ENCODE data around the gene ROR2.

ROR2 gene

GRCh38 chr9:91960367-91960766 is 10.3 kb upstream of the ROR2 start:
- Mint-ChIP-seq H3K4me1 (ENCODE audit: low read depth) (no peaks in the 10 kb centered on the region), H3K27me3 (peaks cover 8% of the 10 kb centered on the region), H3K4me3 (no peak overlapping the region), H3K27ac (no peak overlapping the region), H3K9me3 (peaks cover 10% of the 10 kb centered on the region), H3K36me3 (ENCODE audit: low read depth) (no peaks in the 10 kb centered on the region)

GRCh38 chr9:91958174-91958573 is 8.1 kb upstream of the ROR2 start:
- H3K4me1 Mint-ChIP-seq (ENCODE audit: low read depth): no peaks in the 10 kb centered on the region
- H3K4me3 Mint-ChIP-seq: no peak overlapping the region
- H3K27ac Mint-ChIP-seq: no peak overlapping the region
- H3K9me3 Mint-ChIP-seq: peaks cover 10% of the 10 kb centered on the region
- H3K36me3 Mint-ChIP-seq (ENCODE audit: low read depth): no peaks in the 10 kb centered on the region
- H3K27me3 Mint-ChIP-seq: peaks cover 26% of the 10 kb centered on the region

- Mint-ChIP-seq H3K27ac (no peak overlapping the region), H3K9me3 (peaks cover under 1% of the 10 kb centered on the region), H3K27me3 (peaks cover 55% of the 10 kb centered on the region), H3K4me3 (no peak overlapping the region), H3K4me1 (ENCODE audit: low read depth) (peaks cover 10% of the 10 kb centered on the region), H3K36me3 (ENCODE audit: low read depth) (no peaks in the 10 kb centered on the region)
Measured at GRCh38 chr9:91954841-91955471, 4.9 kb upstream of the ROR2 start.

GRCh38 chr9:91953718-91954117 is 3.7 kb upstream of the ROR2 start:
- peaks cover 10% of the 10 kb centered on the region for H3K4me1 Mint-ChIP-seq (ENCODE audit: low read depth)
- H3K9me3 Mint-ChIP-seq: no peaks in the 10 kb centered on the region
- H3K27ac Mint-ChIP-seq: no peak overlapping the region
- H3K27me3 Mint-ChIP-seq: peaks cover 55% of the 10 kb centered on the region
- H3K36me3 Mint-ChIP-seq (ENCODE audit: low read depth): no peaks in the 10 kb centered on the region
- no peak overlapping the region for H3K4me3 Mint-ChIP-seq

- H3K27me3 Mint-ChIP-seq: peaks cover 70% of the 10 kb centered on the region
- no peaks in the 10 kb centered on the region for H3K9me3 Mint-ChIP-seq
- H3K4me1 Mint-ChIP-seq (ENCODE audit: low read depth): peaks cover 10% of the 10 kb centered on the region
- no peaks in the 10 kb centered on the region for H3K36me3 Mint-ChIP-seq (ENCODE audit: low read depth)
- no peak overlapping the region for H3K27ac Mint-ChIP-seq
- no peak overlapping the region for H3K4me3 Mint-ChIP-seq
Measured at GRCh38 chr9:91951944-91952520, 2.0 kb upstream of the ROR2 start.

GRCh38 chr9:91949392-91949945 is 559 bp downstream of the ROR2 start:
- no peaks in the 10 kb centered on the region for H3K36me3 Mint-ChIP-seq (ENCODE audit: low read depth)
- no peak overlapping the region for H3K27ac Mint-ChIP-seq
- H3K27me3 Mint-ChIP-seq: peaks cover 79% of the 10 kb centered on the region
- peaks cover 10% of the 10 kb centered on the region for H3K4me1 Mint-ChIP-seq (ENCODE audit: low read depth)
- no peaks in the 10 kb centered on the region for H3K9me3 Mint-ChIP-seq
- H3K4me3 Mint-ChIP-seq: no peak overlapping the region

GRCh38 chr9:91948597-91949391 is 1.2 kb downstream of the ROR2 start:
- peaks cover 79% of the 10 kb centered on the region for H3K27me3 Mint-ChIP-seq

GRCh38 chr9:91948101-91948596 is 1.9 kb downstream of the ROR2 start:
- Mint-ChIP-seq H3K27me3 (peaks cover 79% of the 10 kb centered on the region), H3K27ac (no peak overlapping the region), H3K4me3 (no peak overlapping the region), H3K36me3 (ENCODE audit: low read depth) (no peaks in the 10 kb centered on the region), H3K4me1 (ENCODE audit: low read depth) (peaks cover 10% of the 10 kb centered on the region), H3K9me3 (no peaks in the 10 kb centered on the region)

More at GRCh38 chr9:91948597-91949391, 1.2 kb downstream of the ROR2 start:
- Mint-ChIP-seq H3K36me3 (ENCODE audit: low read depth) (no peaks in the 10 kb centered on the region), H3K27ac (no peak overlapping the region), H3K9me3 (no peaks in the 10 kb centered on the region), H3K4me3 (no peak overlapping the region), H3K4me1 (ENCODE audit: low read depth) (peaks cover 10% of the 10 kb centered on the region)

- peaks cover 77% of the 10 kb centered on the region for H3K27me3 Mint-ChIP-seq
Measured at GRCh38 chr9:91946653-91947488, 3.2 kb downstream of the ROR2 start.

GRCh38 chr9:91946196-91946595 is 3.8 kb downstream of the ROR2 start:
- H3K27me3 Mint-ChIP-seq: peaks cover 71% of the 10 kb centered on the region
- H3K4me1 Mint-ChIP-seq (ENCODE audit: low read depth): peaks cover 10% of the 10 kb centered on the region

More at GRCh38 chr9:91946653-91947488, 3.2 kb downstream of the ROR2 start:
- H3K27ac Mint-ChIP-seq: no peak overlapping the region
- no peaks in the 10 kb centered on the region for H3K9me3 Mint-ChIP-seq
- no peaks in the 10 kb centered on the region for H3K36me3 Mint-ChIP-seq (ENCODE audit: low read depth)
- peaks cover 10% of the 10 kb centered on the region for H3K4me1 Mint-ChIP-seq (ENCODE audit: low read depth)
- H3K4me3 Mint-ChIP-seq: no peak overlapping the region

GRCh38 chr9:91945277-91946085 is 4.5 kb downstream of the ROR2 start:
- Mint-ChIP-seq H3K27ac (no peak overlapping the region), H3K4me3 (no peak overlapping the region), H3K27me3 (peaks cover 64% of the 10 kb centered on the region), H3K9me3 (no peaks in the 10 kb centered on the region), H3K4me1 (ENCODE audit: low read depth) (peaks cover 3% of the 10 kb centered on the region), H3K36me3 (ENCODE audit: low read depth) (no peaks in the 10 kb centered on the region)

More at GRCh38 chr9:91946196-91946595, 3.8 kb downstream of the ROR2 start:
- H3K4me3 Mint-ChIP-seq: no peak overlapping the region
- H3K9me3 Mint-ChIP-seq: no peaks in the 10 kb centered on the region
- H3K36me3 Mint-ChIP-seq (ENCODE audit: low read depth): no peaks in the 10 kb centered on the region
- H3K27ac Mint-ChIP-seq: no peak overlapping the region

- no peaks in the 10 kb centered on the region for H3K4me1 Mint-ChIP-seq (ENCODE audit: low read depth)
- no peaks in the 10 kb centered on the region for H3K36me3 Mint-ChIP-seq (ENCODE audit: low read depth)
- peaks cover 61% of the 10 kb centered on the region for H3K27me3 Mint-ChIP-seq
- H3K9me3 Mint-ChIP-seq: no peaks in the 10 kb centered on the region
- no peak overlapping the region for H3K4me3 Mint-ChIP-seq
- H3K27ac Mint-ChIP-seq: no peak overlapping the region
Measured at GRCh38 chr9:91944711-91945110, 5.3 kb downstream of the ROR2 start.

- Mint-ChIP-seq H3K36me3 (ENCODE audit: low read depth) (no peaks in the 10 kb centered on the region), H3K9me3 (no peaks in the 10 kb centered on the region), H3K4me1 (ENCODE audit: low read depth) (no peaks in the 10 kb centered on the region), H3K4me3 (no peak overlapping the region), H3K27ac (no peak overlapping the region), H3K27me3 (peaks cover 61% of the 10 kb centered on the region)
Measured at GRCh38 chr9:91943478-91944470, 6.3 kb downstream of the ROR2 start.

Data from stimulated activated naive CD8-positive, alpha-beta T cell treated with anti-CD3 and anti-CD28 coated beads, Interleukin-15, Interleukin-2, amounts not matched to agents 100 ng/mL and 50 ng/mL, for 24 hours (primary cell).